OCI-LY7 (cell line): ENCODE measurements around the gene DOCK1.

Experiments
- CTCF ChIP-seq: fragments of 200-600 bp; sonication (generic); conservative IDR thresholded peaks from 2 replicates; pipeline ENCODE4 v1.5.1; 2014; ENCODE audit warnings: mild to moderate bottlenecking, antibody characterized with exemption, low read length, moderate library complexity, mixed read lengths
- EZH2phosphoT487 ChIP-seq: fragments of 200-600 bp; sonication (generic); IDR thresholded peaks from 2 replicates; pipeline ENCODE4 v1.6.1; 2018; ENCODE audit warnings: low read depth, borderline replicate concordance, mild to moderate bottlenecking, mixed run types, antibody characterized with exemption, low read length, moderate library complexity, mixed read lengths

GRCh38 chr10:127376071-127376470 is 470.8 kb downstream of the DOCK1 start:
- TF ChIP-seq CTCF (no peak), EZH2phosphoT487 (no peak)
